PC-9 (cell line): Measurements from ENCODE around the gene LIPH. TPM values are rescaled to one million over a fixed set of nuclear protein-coding genes. Genes with fewer than 3 reads are reported as not detected.
A peak's percentile ranks its signal among the peaks of the same experiment; 100 is the strongest.

Experiments
- BruUV-seq: library from RNA; stranded (reverse); fragments of 400-500 nt; replicated peaks from 2 replicates; lab custom pipeline; 2021; lab: Mats Ljungman, UMichigan
- CTCF ChIA-PET: fragments of 300-600 bp; sonication (Branson Sonifier 250); formaldehyde crosslinking; loops from one replicate; lab custom pipeline; 2022; ENCODE audit warnings: antibody characterized with exemption; lab: Charles Lee
- POLR2A ChIA-PET: fragments of 300-600 bp; sonication (Branson Sonifier 250); formaldehyde crosslinking; loops from one replicate; lab custom pipeline; 2022; ENCODE audit warnings: antibody characterized with exemption; ENCODE audit not compliant: unreplicated experiment; lab: Charles Lee
- DNase-seq, 2 experiments: peaks; one replicate each; pipeline versions ENCODE4 v3.0.0 to v3.0.0-alpha.2; 2015 to 2022; ENCODE audit warnings: mixed read lengths in 1 of 2
- H2AFZ ChIP-seq: fragments of 200-600 bp; sonication (generic); 2 replicates; pipeline ENCODE4 v1.8.1; 2017; ENCODE audit warnings: antibody characterized with exemption
- H3F3A ChIP-seq: fragments of 200-600 bp; sonication (generic); 2 replicates; pipeline ENCODE4 v1.8.1; 2017; ENCODE audit warnings: antibody characterized with exemption, mild to moderate bottlenecking, low read depth; ENCODE audit not compliant: insufficient read depth
- H3K27ac ChIP-seq: fragments of 200-600 bp; sonication (generic); 2 replicates; pipeline ENCODE4 v1.6.1; 2016; ENCODE audit warnings: mixed run types
- H3K27me3 ChIP-seq: fragments of 200-600 bp; sonication (generic); 2 replicates; pipeline ENCODE4 v1.6.1; 2016; ENCODE audit warnings: low read depth, mixed run types; ENCODE audit not compliant: insufficient read depth
- H3K36me3 ChIP-seq: fragments of 200-600 bp; sonication (generic); 2 replicates; pipeline ENCODE4 v1.6.1; 2016; ENCODE audit warnings: low read depth, mixed run types
- H3K4me1 ChIP-seq: fragments of 200-600 bp; sonication (generic); replicated peaks from 2 replicates; pipeline ENCODE4 v1.6.1; 2016; ENCODE audit warnings: mixed run types; ENCODE audit not compliant: insufficient read depth
- H3K4me2 ChIP-seq: fragments of 200-600 bp; sonication (generic); 2 replicates; pipeline ENCODE4 v1.6.1; 2017; ENCODE audit warnings: mixed run types
- H3K4me3 ChIP-seq: fragments of 200-600 bp; sonication (generic); 2 replicates; pipeline ENCODE4 v1.6.1; 2016; ENCODE audit warnings: mixed run types
- H3K79me2 ChIP-seq: fragments of 200-600 bp; sonication (generic); 2 replicates; pipeline ENCODE4 v1.6.1; 2017; ENCODE audit warnings: low read depth, mixed run types
- H3K9me2 ChIP-seq: fragments of 200-600 bp; sonication (generic); 2 replicates; pipeline ENCODE4 v1.8.1; 2017; ENCODE audit warnings: mild to moderate bottlenecking; ENCODE audit not compliant: insufficient read depth
- H3K9me3 ChIP-seq: fragments of 200-600 bp; sonication (generic); 2 replicates; pipeline ENCODE4 v1.8.1; 2016; ENCODE audit warnings: low read depth; ENCODE audit not compliant: insufficient read depth
- H4K20me1 ChIP-seq: fragments of 200-600 bp; sonication (generic); 2 replicates; pipeline ENCODE4 v1.8.1; 2017; ENCODE audit not compliant: insufficient read depth
- EZH2 ChIP-seq: fragments of 200-600 bp; sonication (generic); IDR thresholded peaks from 2 replicates; pipeline ENCODE4 v1.8.0; 2017; ENCODE audit warnings: antibody characterized with exemption, low read depth
- intact Hi-C: fragments of 100-400 bp; cut with micrococcal nuclease; formaldehyde crosslinking; loops from one replicate; pipeline ENCODE4 v1.10.0; 2022; ENCODE audit not compliant: unreplicated experiment
- total RNA-seq: library from RNA; stranded (reverse); gene quantifications from 2 replicates; pipeline ENCODE4 v1.2.3, GENCODE V29; 2021
- TF ChIP-seq, protein P1 (sequence below): fragments of 200-600 bp; sonication (generic); conservative IDR thresholded peaks from 2 replicates; pipeline ENCODE4 v1.6.1; 2017; ENCODE audit warnings: mixed run types, antibody characterized with exemption, mild to moderate bottlenecking, moderate library complexity

The LIPH gene
- total RNA-seq, 1 experiment from 2014 or later, result 44.7 TPM

DNA sequence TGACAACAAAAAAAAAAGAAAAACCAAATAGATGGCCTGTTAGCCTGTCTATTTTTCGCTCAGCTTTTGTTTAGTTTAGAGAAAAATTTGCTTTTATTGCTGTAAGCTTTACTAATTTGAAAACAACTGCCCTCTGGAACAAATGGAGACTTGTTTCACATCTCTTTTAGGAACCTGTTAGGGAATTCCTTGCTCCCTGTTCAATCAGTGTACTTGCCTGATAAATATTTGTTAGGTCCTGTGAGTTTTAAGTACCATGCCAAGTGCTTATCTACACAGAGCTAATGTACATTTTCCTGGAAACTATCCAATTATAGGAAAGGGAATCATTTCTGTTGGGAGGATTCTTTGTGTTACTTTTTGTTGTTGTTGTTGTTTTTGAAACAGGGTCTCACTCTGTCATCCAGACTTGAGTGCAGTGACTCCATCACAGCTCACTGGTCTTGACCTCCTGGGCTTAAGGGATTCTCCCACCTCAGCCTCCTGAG lies 3.5 kb upstream of the LIPH start:
- Histone ChIP-seq H4K20me1 (no peaks in the 10 kb centered on the region), H3K79me2 (peaks cover 14% of the 10 kb centered on the region), H3K9me3 (no peaks in the 10 kb centered on the region), H3K27ac (peak overlapping the region; percentile 99), H3K9me2 (no peaks in the 10 kb centered on the region), H3F3A (peaks cover 52% of the 10 kb centered on the region), H3K27me3 (no peaks in the 10 kb centered on the region), H3K4me3 (no peak overlapping the region), H3K4me2 (peak overlapping the region; percentile 14; the same call in 1 of the 2 replicates), H3K4me1 (peaks cover 75% of the 10 kb centered on the region), H3K36me3 (no peaks in the 10 kb centered on the region), H2AFZ (0 out of 2 replicates have a peak overlapping the region, but pooled peaks have one; percentile 31)
- BruUV-seq, result no TSS peak
- no peak for TF ChIP-seq EZH2
- TF ChIP-seq, protein P1, sequence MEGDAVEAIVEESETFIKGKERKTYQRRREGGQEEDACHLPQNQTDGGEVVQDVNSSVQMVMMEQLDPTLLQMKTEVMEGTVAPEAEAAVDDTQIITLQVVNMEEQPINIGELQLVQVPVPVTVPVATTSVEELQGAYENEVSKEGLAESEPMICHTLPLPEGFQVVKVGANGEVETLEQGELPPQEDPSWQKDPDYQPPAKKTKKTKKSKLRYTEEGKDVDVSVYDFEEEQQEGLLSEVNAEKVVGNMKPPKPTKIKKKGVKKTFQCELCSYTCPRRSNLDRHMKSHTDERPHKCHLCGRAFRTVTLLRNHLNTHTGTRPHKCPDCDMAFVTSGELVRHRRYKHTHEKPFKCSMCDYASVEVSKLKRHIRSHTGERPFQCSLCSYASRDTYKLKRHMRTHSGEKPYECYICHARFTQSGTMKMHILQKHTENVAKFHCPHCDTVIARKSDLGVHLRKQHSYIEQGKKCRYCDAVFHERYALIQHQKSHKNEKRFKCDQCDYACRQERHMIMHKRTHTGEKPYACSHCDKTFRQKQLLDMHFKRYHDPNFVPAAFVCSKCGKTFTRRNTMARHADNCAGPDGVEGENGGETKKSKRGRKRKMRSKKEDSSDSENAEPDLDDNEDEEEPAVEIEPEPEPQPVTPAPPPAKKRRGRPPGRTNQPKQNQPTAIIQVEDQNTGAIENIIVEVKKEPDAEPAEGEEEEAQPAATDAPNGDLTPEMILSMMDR, result no peak
- intact Hi-C loops, result loop anchor here (5.0 kb wide), 1 partner anchor 219 kb away; no protein-coding TSS in a partner anchor
- no peak for DNase-seq
- ChIA-PET CTCF (no interaction called here), POLR2A (interaction anchor here (0.6 kb wide), 2 partner anchors 26 to 302 kb away, joined by 3 to 12 read pairs; no protein-coding TSS in a partner anchor)

DNA sequence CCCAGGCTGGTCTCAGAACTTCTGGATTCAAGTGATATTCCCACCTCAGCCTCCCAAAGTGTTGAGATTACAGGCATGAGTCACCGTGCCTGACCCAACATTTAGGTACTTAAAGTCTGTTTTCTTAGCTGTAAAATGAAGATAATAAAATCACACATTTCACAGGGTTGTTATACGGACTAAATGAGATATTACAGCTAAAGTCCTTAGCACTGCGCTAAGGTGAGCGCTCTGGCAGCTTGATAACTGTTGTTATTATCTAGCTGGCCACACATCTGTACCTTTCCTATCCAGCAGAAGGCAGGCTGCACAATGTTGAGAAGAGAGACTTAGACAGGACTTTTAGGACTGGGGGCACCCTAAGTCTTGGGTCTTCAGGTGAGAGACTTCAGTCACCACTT lies 2.7 kb upstream of the LIPH start:
- no peaks in the 10 kb centered on the region for H4K20me1 ChIP-seq
- no TSS peak for BruUV-seq
- DNase-seq, result no peak
- no peaks in the 10 kb centered on the region for H3K9me2 ChIP-seq
- CTCF ChIA-PET, result no interaction called here
- H3K9me3 ChIP-seq, result no peaks in the 10 kb centered on the region
- peaks cover 75% of the 10 kb centered on the region for H3K4me1 ChIP-seq
- H3K27ac ChIP-seq, result peak overlapping the region; percentile 99
- H3F3A ChIP-seq, result peaks cover 49% of the 10 kb centered on the region
- no peak for TF ChIP-seq EZH2
- TF ChIP-seq, protein P1, result no peak
- peaks cover 22% of the 10 kb centered on the region for H3K79me2 ChIP-seq
- intact Hi-C loops, result loop anchor here (5.0 kb wide), 1 partner anchor 218 kb away; no protein-coding TSS in a partner anchor
- no peak overlapping the region for H3K4me3 ChIP-seq
- POLR2A ChIA-PET, result no interaction called here
- H2AFZ ChIP-seq, result no peak overlapping the region
- H3K4me2 ChIP-seq, result 0 out of 2 replicates have a peak overlapping the region, but pooled peaks have one; percentile 14
- no peaks in the 10 kb centered on the region for H3K36me3 ChIP-seq
- H3K27me3 ChIP-seq, result no peaks in the 10 kb centered on the region

DNA sequence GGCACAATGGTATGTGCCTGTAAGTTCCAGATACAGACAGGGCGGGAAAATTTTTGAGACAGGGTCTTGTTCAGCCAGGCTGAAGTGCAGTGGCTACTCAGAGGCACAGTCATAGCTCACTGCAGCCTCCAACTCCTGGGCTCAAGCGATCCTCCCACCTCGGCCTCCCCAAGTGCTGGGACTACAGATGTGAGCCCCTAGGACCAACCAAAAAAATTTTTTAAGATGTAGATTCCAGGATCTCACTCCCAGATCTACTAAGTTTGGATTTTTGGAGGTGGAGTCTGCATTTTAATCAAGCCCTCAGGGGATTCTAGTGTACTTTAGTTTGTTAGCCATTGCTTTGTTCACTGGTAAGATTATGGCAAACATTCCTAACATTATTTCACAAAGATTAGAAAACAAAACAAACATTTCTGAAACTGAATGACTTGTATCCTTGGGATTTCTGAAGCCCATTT lies 2.7 kb downstream of the LIPH start:
- H3K36me3 ChIP-seq, result peaks cover 4% of the 10 kb centered on the region; the same call in 1 of the 2 replicates
- H3K27ac ChIP-seq, result peak overlapping the region; percentile 93
- TF ChIP-seq, protein P1, result no peak
- TF ChIP-seq EZH2, result no peak
- intact Hi-C loops, result loop anchor here (1.0 to 5.0 kb wide), 3 partner anchors 9 to 232 kb away; no protein-coding TSS in a partner anchor
- CTCF ChIA-PET, result no interaction called here
- H3K4me3 ChIP-seq, result peak overlapping the region; percentile 61; the same call in 1 of the 2 replicates
- POLR2A ChIA-PET, result interaction anchor here (0.6 kb wide), 1 partner anchor 11 kb away, joined by 3 read pairs; no protein-coding TSS in a partner anchor
- no peaks in the 10 kb centered on the region for H3K9me3 ChIP-seq
- H3K4me1 ChIP-seq, result peaks cover 82% of the 10 kb centered on the region
- H3K79me2 ChIP-seq, result peaks cover 59% of the 10 kb centered on the region
- H3K27me3 ChIP-seq, result no peaks in the 10 kb centered on the region
- no peak overlapping the region for H2AFZ ChIP-seq
- peaks cover 68% of the 10 kb centered on the region for H3F3A ChIP-seq
- DNase-seq, result peak; percentile 45 to 94
- H3K4me2 ChIP-seq, result peak overlapping the region; percentile 81
- no TSS peak for BruUV-seq
- no peaks in the 10 kb centered on the region for H4K20me1 ChIP-seq
- H3K9me2 ChIP-seq, result no peaks in the 10 kb centered on the region
